AG04450 (cell line): Measurements from ENCODE around the gene ITFG1. TPM values are rescaled to one million over a fixed set of nuclear protein-coding genes. Genes with fewer than 3 reads are reported as not detected.
"Not testable (repeated sequence)": the region's sequence is repeated elsewhere in the genome, so short reads cannot be mapped to it uniquely, and the experiment has no call there.

Experiments used
- CTCF ChIA-PET: fragments of 300-600, 350-600 bp; formaldehyde crosslinking; extraction: SDS; loops from one replicate; lab custom pipeline; 2022; ENCODE audit warnings: antibody characterized with exemption, inconsistent platforms; lab: Charles Lee
- POLR2A ChIA-PET: fragments of 350-600 bp; formaldehyde crosslinking; extraction: SDS; loops from one replicate; lab custom pipeline; 2021; ENCODE audit warnings: antibody characterized with exemption, inconsistent platforms; lab: Yijun Ruan, JAX
- DNase-seq: peaks from one replicate; pipeline ENCODE4 v3.0.0-alpha.2; 2011; ENCODE audit warnings: low read depth, low spot score
- H3K27ac ChIP-seq: one replicate; pipeline ENCODE4 v1.5.1; 2012; ENCODE audit warnings: low read depth, low read length, control low read depth
- H3K27me3 ChIP-seq: one replicate; pipeline ENCODE4 v1.6.0; 2012; ENCODE audit warnings: low read length; ENCODE audit not compliant: control insufficient read depth, insufficient read depth
- H3K4me3 ChIP-seq: 2 replicates; pipeline ENCODE4 v1.5.1; 2011; ENCODE audit warnings: mild to moderate bottlenecking, low read depth, low read length, control low read depth
- H3K9me3 ChIP-seq: 2 replicates; pipeline ENCODE4 v1.5.1; 2012; ENCODE audit warnings: low read length; ENCODE audit not compliant: control insufficient read depth, insufficient read depth
- polyA plus RNA-seq: library from polyadenylated mRNA; depleted of rRNA; stranded (reverse); fragments of >200 nt; gene quantifications from 2 replicates; pipeline ENCODE4 v1.2.3, GENCODE V29; 2011
- TF ChIP-seq, protein P1 (sequence below): IDR thresholded peaks from 2 replicates; pipeline ENCODE4 v1.5.1; 2011; ENCODE audit warnings: low read depth, low read length, control low read depth, inconsistent platforms

ITFG1 gene
- polyA plus RNA-seq, 1 experiment = 125 TPM

- TF ChIP-seq, protein P1, sequence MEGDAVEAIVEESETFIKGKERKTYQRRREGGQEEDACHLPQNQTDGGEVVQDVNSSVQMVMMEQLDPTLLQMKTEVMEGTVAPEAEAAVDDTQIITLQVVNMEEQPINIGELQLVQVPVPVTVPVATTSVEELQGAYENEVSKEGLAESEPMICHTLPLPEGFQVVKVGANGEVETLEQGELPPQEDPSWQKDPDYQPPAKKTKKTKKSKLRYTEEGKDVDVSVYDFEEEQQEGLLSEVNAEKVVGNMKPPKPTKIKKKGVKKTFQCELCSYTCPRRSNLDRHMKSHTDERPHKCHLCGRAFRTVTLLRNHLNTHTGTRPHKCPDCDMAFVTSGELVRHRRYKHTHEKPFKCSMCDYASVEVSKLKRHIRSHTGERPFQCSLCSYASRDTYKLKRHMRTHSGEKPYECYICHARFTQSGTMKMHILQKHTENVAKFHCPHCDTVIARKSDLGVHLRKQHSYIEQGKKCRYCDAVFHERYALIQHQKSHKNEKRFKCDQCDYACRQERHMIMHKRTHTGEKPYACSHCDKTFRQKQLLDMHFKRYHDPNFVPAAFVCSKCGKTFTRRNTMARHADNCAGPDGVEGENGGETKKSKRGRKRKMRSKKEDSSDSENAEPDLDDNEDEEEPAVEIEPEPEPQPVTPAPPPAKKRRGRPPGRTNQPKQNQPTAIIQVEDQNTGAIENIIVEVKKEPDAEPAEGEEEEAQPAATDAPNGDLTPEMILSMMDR = no peak
- no peak for DNase-seq
- no peak overlapping the region for H3K4me3 ChIP-seq
- H3K9me3 ChIP-seq = no peaks in the 10 kb centered on the region
- H3K27me3 ChIP-seq = no peaks in the 10 kb centered on the region
- ChIA-PET POLR2A (no interaction called here), CTCF (interaction anchor here (0.7 to 2.7 kb wide), 3 partner anchors 10 to 334 kb away, joined by 3 to 13 read pairs (median 3); partner anchors contain the start of gene NETO2)
- H3K27ac ChIP-seq = no peak overlapping the region
Observed at GRCh38 chr16:47475786-47476185, 14.9 kb upstream of the ITFG1 start.

- Histone ChIP-seq H3K4me3 (no peak overlapping the region), H3K27me3 (no peaks in the 10 kb centered on the region), H3K9me3 (no peaks in the 10 kb centered on the region), H3K27ac (no peak overlapping the region)
- no peak for DNase-seq
- TF ChIP-seq, protein P1 = no peak
- CTCF ChIA-PET = interaction anchor here (2.7 kb wide), 1 partner anchor 332 kb away, joined by 13 read pairs; no protein-coding TSS in a partner anchor
- POLR2A ChIA-PET = no interaction called here
Observed at GRCh38 chr16:47473792-47474191, 12.9 kb upstream of the ITFG1 start.

- DNase-seq, H3K27ac ChIP-seq, H3K4me3 ChIP-seq, CTCF ChIA-PET, POLR2A ChIA-PET, H3K27me3 ChIP-seq, H3K9me3 ChIP-seq: not testable (repeated sequence)
Observed at GRCh38 chr16:47473004-47473403, 12.1 kb upstream of the ITFG1 start.

DNA sequence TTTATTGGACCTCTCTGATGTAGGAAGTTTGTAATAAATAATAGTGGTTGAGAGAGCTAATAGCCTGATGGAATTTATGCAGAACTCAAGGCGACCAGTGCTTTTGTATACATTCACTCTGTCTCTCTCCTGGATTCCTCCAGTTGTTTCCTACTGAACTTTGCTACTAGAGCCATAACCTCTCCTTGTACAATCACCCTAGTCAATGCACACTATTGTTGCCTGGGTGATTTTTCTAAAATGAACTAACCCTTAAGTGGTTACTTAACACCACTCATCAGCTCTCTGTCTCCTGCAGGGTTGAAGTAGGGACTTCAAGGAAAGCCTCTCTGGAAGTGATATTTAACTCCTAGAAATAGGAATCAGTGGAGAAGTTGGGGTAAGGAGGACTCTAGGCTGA, 9.9 kb upstream of the ITFG1 start:
- TF ChIP-seq, protein P1 = no peak
- Histone ChIP-seq H3K9me3 (no peaks in the 10 kb centered on the region), H3K27me3 (no peaks in the 10 kb centered on the region), H3K27ac (no peak overlapping the region), H3K4me3 (no peak overlapping the region)
- CTCF ChIA-PET = interaction anchor here (0.6 kb wide), 1 partner anchor 8 kb away, joined by 3 read pairs; no protein-coding TSS in a partner anchor
- DNase-seq = no peak
- POLR2A ChIA-PET = no interaction called here

DNA sequence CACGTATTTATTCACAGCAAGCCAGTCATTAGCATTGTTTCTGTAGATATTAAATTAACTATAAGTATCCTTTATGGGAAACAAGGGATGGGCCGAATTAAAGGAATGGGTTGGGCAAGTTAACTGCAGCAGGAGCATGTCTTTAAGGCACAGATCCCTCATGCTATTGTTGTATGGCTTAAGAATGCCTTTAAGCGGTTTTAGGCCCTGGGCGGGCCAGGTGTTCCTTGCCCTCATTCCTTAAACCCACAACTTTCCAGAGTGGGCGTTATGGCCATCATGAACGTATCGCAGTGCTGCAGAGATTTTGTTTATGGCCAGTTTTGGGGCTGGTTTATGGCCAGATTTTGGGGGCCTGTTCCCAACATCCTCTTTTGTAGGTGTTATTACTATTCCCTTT, 9.3 kb upstream of the ITFG1 start:
- Histone ChIP-seq H3K27me3 (no peaks in the 10 kb centered on the region), H3K4me3 (no peak overlapping the region), H3K9me3 (no peaks in the 10 kb centered on the region), H3K27ac (no peak overlapping the region)
- TF ChIP-seq, protein P1 = no peak
- ChIA-PET CTCF (interaction anchor here (0.6 kb wide), 1 partner anchor 7 kb away, joined by 3 read pairs; no protein-coding TSS in a partner anchor), POLR2A (no interaction called here)
- DNase-seq = no peak
